IPS DF 6.9 (cell line): ENCODE measurements around the gene SPOCD1.

Experiments
- DNase-seq: peaks from one replicate; pipeline ENCODE4 v3.0.0-alpha.2; 2013; ENCODE audit warnings: low read depth, low spot score
- H3K27ac ChIP-seq: one replicate; pipeline ENCODE4 v1.5.1; 2013; ENCODE audit warnings: low read length, control low read depth
- H3K27me3 ChIP-seq: 2 replicates; pipeline ENCODE4 v1.6.1; 2013; ENCODE audit warnings: mild to moderate bottlenecking, low read length; ENCODE audit not compliant: control insufficient read depth, insufficient read depth
- H3K36me3 ChIP-seq: 2 replicates; pipeline ENCODE4 v1.6.1; 2013; ENCODE audit warnings: low read length; ENCODE audit not compliant: control insufficient read depth, insufficient read depth
- H3K4me1 ChIP-seq: 2 replicates; pipeline ENCODE4 v1.6.1; 2013; ENCODE audit warnings: low read length; ENCODE audit not compliant: control insufficient read depth, insufficient read depth
- H3K4me3 ChIP-seq: 2 replicates; pipeline ENCODE4 v1.5.1; 2013; ENCODE audit warnings: mild to moderate bottlenecking, low read length
- H3K9me3 ChIP-seq: 2 replicates; pipeline ENCODE4 v1.6.1; 2013; ENCODE audit warnings: low read length, inconsistent platforms; ENCODE audit not compliant: control insufficient read depth, insufficient read depth
- WGBS: extraction: QIAGEN DNeasy Blood & Tissue Kit; methylation state at CpG from one replicate; pipeline ENCODE4 v1.1.7; 2013; ENCODE audit warnings: mixed read lengths, missing lambda C conversion rate; ENCODE audit not compliant: insufficient read length, insufficient coverage; 5-methylcytosine and 5-hydroxymethylcytosine counted together

The SPOCD1 gene

GRCh38 chr1:31793586-31794285, 22.1 kb downstream of the SPOCD1 start:
- H3K36me3 ChIP-seq = no peaks in the 10 kb centered on the region; the same call in 1 of the 2 replicates
- no CpG with 5 or more reads among the region's 13 CpGs for WGBS
- H3K4me3 ChIP-seq = no peak overlapping the region
- no peaks in the 10 kb centered on the region; the same call in 1 of the 2 replicates for H3K9me3 ChIP-seq
- no peaks in the 10 kb centered on the region; the same call in 1 of the 2 replicates for H3K4me1 ChIP-seq
- DNase-seq = no peak
- no peaks in the 10 kb centered on the region for H3K27me3 ChIP-seq
- no peak overlapping the region for H3K27ac ChIP-seq

GRCh38 chr1:31793086-31793485, 22.7 kb downstream of the SPOCD1 start:
- Histone ChIP-seq H3K9me3 (no peaks in the 10 kb centered on the region; the same call in 1 of the 2 replicates), H3K36me3 (no peaks in the 10 kb centered on the region; the same call in 1 of the 2 replicates), H3K27me3 (no peaks in the 10 kb centered on the region), H3K27ac (no peak overlapping the region), H3K4me3 (no peak overlapping the region), H3K4me1 (no peaks in the 10 kb centered on the region; the same call in 1 of the 2 replicates)
- no peak for DNase-seq
- no CpG with 5 or more reads among the region's 6 CpGs for WGBS

- no CpG with 5 or more reads among the region's 4 CpGs for WGBS
- DNase-seq = no peak
- Histone ChIP-seq H3K27ac (no peak overlapping the region), H3K4me3 (no peak overlapping the region), H3K9me3 (no peaks in the 10 kb centered on the region; the same call in 1 of the 2 replicates), H3K36me3 (no peaks in the 10 kb centered on the region; the same call in 1 of the 2 replicates), H3K4me1 (peaks cover 3% of the 10 kb centered on the region), H3K27me3 (no peaks in the 10 kb centered on the region)
These were observed 23.3 kb downstream of the SPOCD1 start for GRCh38 chr1:31792541-31792940.

- Histone ChIP-seq H3K9me3 (no peaks in the 10 kb centered on the region; the same call in 1 of the 2 replicates), H3K4me3 (no peak overlapping the region), H3K27ac (no peak overlapping the region), H3K36me3 (no peaks in the 10 kb centered on the region; the same call in 1 of the 2 replicates), H3K27me3 (no peaks in the 10 kb centered on the region), H3K4me1 (peaks cover 3% of the 10 kb centered on the region)
- no peak for DNase-seq
- WGBS = no CpG with 5 or more reads among the region's 11 CpGs
These were observed 23.7 kb downstream of the SPOCD1 start for GRCh38 chr1:31792116-31792515.

- no peaks in the 10 kb centered on the region for H3K27me3 ChIP-seq
- H3K4me3 ChIP-seq = no peak overlapping the region
- no peaks in the 10 kb centered on the region; the same call in 1 of the 2 replicates for H3K9me3 ChIP-seq
- H3K4me1 ChIP-seq = peaks cover 3% of the 10 kb centered on the region
- DNase-seq = no peak
- H3K36me3 ChIP-seq = no peaks in the 10 kb centered on the region; the same call in 1 of the 2 replicates
- H3K27ac ChIP-seq = no peak overlapping the region
- WGBS = no CpG with 5 or more reads among the region's 13 CpGs
These were observed 24.5 kb downstream of the SPOCD1 start for GRCh38 chr1:31791131-31791858.

GRCh38 chr1:31790641-31791091, 25.2 kb downstream of the SPOCD1 start:
- Histone ChIP-seq H3K9me3 (no peaks in the 10 kb centered on the region), H3K36me3 (no peaks in the 10 kb centered on the region; the same call in 1 of the 2 replicates), H3K4me1 (peaks cover 3% of the 10 kb centered on the region; the same call in 1 of the 2 replicates), H3K27me3 (no peaks in the 10 kb centered on the region), H3K27ac (no peak overlapping the region), H3K4me3 (no peak overlapping the region)
- no CpG with 5 or more reads among the region's 11 CpGs for WGBS
- no peak for DNase-seq

GRCh38 chr1:31790140-31790539, 25.7 kb downstream of the SPOCD1 start:
- no peak overlapping the region for H3K4me3 ChIP-seq
- no peak overlapping the region for H3K27ac ChIP-seq
- no CpG with 5 or more reads among the region's 3 CpGs for WGBS
- no peaks in the 10 kb centered on the region for H3K9me3 ChIP-seq
- no peaks in the 10 kb centered on the region; the same call in 1 of the 2 replicates for H3K36me3 ChIP-seq
- DNase-seq = no peak
- H3K4me1 ChIP-seq = peaks cover 3% of the 10 kb centered on the region; the same call in 1 of the 2 replicates
- H3K27me3 ChIP-seq = no peaks in the 10 kb centered on the region

GRCh38 chr1:31789259-31790065, 26.4 kb downstream of the SPOCD1 start:
- H3K36me3 ChIP-seq = no peaks in the 10 kb centered on the region; the same call in 1 of the 2 replicates
- no CpG with 5 or more reads among the region's 26 CpGs for WGBS
- peak overlapping the region; percentile 64; the same call in 1 of the 2 replicates for H3K4me3 ChIP-seq
- no peaks in the 10 kb centered on the region for H3K9me3 ChIP-seq
- DNase-seq = peak; percentile 61
- no peak overlapping the region for H3K27ac ChIP-seq
- peaks cover 3% of the 10 kb centered on the region; the same call in 1 of the 2 replicates for H3K4me1 ChIP-seq
- H3K27me3 ChIP-seq = no peaks in the 10 kb centered on the region

- H3K4me1 ChIP-seq = peaks cover 3% of the 10 kb centered on the region; the same call in 1 of the 2 replicates
- H3K27ac ChIP-seq = no peak overlapping the region
- H3K9me3 ChIP-seq = no peaks in the 10 kb centered on the region
- no peak for DNase-seq
- no peaks in the 10 kb centered on the region for H3K27me3 ChIP-seq
- H3K4me3 ChIP-seq = peak overlapping the region; percentile 64; the same call in 1 of the 2 replicates
- no peaks in the 10 kb centered on the region; the same call in 1 of the 2 replicates for H3K36me3 ChIP-seq
- no CpG with 5 or more reads among the region's 22 CpGs for WGBS
These were observed 27.0 kb downstream of the SPOCD1 start for GRCh38 chr1:31788825-31789256.
